Medulla oblongata (tissue), 1 donor: Measurements from ENCODE around the gene ATP5PO.

Experiments used
- DNase-seq: peaks from one replicate; pipeline ENCODE4 v3.0.0-alpha.2; 2015; ENCODE audit errors: extremely low spot score

The ATP5PO gene

GRCh38 chr21:33898586-33898985 lies 17.0 kb downstream of the ATP5PO start:
- no peak for DNase-seq

DNA sequence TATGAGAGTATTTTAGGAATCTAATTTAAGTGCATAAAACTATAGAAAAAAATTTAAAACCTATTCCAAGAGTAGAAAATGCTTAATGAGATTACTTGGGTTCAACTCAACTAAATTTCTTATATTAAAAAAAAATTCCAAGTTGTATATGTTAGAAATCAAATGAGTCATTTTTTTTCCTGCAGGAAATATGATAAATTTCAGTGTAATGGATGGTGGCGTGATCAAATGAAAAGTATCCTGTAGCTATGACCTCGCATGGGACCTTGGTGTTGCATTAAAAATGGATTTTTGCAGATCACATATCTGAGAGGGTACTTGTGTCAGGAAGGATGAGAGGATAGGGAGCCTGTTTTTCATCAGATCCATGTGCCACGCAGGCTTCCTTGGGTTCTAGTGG lies 17.9 kb downstream of the ATP5PO start:
- no peak for DNase-seq

GRCh38 chr21:33897098-33897497 lies 18.5 kb downstream of the ATP5PO start:
- DNase-seq, result no peak

GRCh38 chr21:33896691-33897090 lies 18.9 kb downstream of the ATP5PO start:
- no peak for DNase-seq

DNA sequence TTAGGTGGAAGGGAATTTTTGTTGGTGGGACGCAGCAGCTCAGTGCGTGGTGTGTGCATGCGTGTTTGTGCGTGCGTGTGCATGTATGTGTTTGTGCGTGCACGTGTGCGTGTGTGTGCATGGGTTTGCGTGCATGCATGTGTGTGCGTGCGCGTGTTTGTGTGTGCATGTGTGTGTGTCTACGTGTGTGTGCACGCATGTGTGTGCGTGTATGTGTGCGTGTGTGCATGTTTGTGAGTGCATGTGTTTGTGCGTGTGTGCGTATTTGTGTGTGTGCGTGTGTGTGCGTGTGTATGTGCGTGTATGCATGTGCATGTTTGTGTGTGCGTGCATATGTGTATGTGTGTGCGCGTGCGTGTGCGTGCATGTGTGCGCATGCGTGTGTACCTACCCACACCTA lies 20.2 kb downstream of the ATP5PO start:
- DNase-seq, result no peak

- DNase-seq, result peak; percentile 80
These were observed 20.8 kb downstream of the ATP5PO start for GRCh38 chr21:33894736-33895288.

GRCh38 chr21:33893917-33894316 lies 21.7 kb downstream of the ATP5PO start:
- DNase-seq, result no peak

DNA sequence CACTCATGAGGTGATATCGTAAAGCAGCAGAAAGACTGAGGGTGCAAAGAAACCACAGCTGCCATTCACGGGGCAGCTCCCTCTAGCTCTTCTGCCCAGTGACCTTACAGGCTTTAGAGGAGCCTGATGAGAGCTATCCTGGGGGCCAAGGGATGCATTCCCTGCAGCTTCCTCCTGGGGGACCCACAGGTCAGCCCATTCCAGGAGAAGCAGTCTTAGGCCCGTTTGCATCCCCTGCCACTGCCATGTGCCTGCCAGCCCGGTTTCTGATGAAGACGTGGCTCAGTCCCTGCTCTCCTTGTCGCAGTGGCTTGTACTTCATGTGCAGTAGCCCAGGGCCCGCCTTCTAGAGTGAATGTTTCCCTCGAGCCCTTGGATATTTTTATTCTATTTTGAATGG lies 22.8 kb downstream of the ATP5PO start:
- no peak for DNase-seq

DNA sequence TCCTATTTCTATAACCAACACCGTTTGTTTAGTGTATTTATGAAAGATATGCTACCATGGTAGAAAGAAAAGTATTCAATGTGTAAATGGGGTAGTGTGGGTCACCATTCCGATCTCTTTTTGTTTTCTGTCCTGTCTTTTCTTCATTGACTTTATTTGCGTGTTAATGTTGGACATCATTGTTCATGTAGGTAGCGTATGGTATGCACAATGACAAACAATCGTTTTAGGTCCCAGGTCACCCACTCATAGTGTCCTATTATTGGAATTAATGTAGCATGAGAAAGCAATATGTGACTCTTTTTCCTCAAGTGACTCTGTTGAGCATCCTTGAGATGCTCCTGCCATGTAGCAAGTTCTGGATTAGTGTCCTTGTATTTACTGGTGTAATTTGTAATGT lies 25.4 kb downstream of the ATP5PO start:
- no peak for DNase-seq

DNA sequence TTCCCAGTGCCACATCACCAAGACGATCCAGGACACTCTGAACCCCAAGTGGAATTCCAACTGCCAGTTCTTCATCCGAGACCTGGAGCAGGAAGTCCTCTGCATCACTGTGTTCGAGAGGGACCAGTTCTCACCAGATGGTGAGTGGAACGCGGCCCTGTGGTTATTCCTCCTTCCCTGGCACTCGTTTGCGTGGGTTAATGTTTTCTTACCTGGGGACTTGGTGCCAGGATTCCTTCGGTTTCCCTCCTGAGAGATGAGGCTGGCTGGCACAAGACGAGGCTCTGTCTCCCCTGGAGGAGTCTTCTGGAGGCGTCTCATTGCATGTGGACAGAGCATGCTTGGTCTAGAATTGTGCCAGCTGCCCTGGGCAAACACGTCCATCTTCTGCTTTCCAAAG lies 29.3 kb downstream of the ATP5PO start:
- no peak for DNase-seq

- no peak for DNase-seq
These were observed 30.5 kb downstream of the ATP5PO start for GRCh38 chr21:33885172-33885514.

DNA sequence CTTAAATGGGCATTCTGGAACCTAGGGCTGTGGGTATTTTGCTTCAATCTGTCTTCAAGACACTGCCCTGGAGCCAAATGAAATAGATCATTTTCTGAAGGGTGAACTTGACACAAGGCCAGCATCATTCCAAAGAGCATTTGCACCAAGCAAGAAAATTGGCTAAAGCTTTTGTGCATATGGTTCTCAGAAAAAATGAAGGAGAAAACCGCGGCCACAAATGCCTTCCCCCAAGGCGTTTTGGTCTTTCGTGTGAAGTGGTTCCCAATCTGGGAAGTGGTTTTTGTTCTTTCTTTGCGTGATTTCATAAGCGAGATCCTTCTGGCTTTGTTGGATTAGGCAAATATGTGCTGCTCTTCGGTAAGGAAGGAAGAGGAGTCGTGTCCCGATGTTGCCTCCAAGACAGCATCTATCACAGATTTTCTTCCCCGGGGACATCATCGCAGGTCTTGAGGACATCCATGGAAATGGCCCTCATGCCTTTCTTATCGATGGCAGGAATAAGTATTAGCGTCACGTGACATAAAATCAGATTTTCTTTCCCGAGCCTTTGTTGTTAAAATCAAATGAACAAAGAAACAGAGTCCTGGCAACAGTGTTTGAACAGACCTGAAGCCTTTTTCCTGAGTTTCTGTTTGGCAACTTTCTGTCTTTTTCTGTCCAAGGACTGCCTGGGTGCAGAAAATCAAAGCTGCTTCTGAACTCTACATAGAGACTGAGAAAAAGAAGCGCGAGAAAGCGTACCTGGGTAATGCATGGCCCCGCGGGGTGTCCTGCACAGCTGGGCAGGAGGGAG lies 31.0 kb downstream of the ATP5PO start:
- DNase-seq, result no peak

DNA sequence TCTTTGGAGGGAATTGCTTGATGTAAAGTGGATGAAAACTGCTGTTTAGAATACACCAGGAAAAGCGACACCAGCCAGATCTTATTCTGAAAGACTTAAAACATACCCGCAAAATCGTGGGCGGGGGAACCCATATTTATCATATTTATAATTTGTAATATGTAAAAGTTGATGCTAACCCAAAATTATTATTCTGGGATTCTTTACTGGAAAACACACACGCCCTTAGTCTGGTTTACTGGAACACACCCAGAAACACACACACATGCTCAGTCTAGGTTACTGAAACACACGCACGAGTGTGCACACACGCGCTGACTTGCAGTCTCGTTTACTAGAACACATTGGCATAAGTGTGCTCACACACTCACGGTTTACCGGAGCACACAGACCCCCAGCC lies 32.5 kb downstream of the ATP5PO start:
- DNase-seq, result no peak

DNA sequence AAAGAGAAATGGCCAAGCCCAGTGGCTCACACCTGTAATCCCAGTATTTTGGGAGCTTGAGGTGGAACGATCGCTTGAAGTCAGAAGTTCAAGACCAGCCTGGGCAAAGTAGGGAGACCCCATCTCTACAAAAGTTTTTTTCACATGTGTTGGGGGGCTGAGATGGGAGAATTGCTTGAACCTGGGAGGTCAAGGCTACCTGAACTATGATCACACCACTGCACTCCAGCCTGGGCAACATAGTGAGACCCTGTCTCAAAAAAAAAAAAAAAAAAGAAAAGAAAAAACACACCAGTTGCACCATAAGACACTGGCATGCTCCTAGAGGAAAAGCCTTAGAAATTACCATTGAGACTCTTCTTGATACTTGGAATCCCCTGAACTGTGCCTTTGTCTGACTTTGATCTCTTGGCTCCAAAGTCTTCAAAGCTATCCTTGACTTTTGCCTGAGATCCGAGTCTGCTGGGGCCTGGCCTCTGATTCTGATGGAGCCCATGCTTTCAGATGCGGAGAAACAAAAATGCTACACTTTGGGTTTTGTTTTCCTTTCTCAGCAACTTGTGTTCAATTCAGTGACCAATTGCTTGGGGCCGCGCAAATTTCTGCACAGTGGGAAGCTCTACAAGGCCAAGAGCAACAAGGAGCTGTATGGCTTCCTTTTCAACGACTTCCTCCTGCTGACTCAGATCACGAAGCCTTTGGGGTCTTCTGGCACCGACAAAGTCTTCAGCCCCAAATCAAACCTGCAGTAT lies 33.7 kb downstream of the ATP5PO start:
- DNase-seq, result no peak

DNA sequence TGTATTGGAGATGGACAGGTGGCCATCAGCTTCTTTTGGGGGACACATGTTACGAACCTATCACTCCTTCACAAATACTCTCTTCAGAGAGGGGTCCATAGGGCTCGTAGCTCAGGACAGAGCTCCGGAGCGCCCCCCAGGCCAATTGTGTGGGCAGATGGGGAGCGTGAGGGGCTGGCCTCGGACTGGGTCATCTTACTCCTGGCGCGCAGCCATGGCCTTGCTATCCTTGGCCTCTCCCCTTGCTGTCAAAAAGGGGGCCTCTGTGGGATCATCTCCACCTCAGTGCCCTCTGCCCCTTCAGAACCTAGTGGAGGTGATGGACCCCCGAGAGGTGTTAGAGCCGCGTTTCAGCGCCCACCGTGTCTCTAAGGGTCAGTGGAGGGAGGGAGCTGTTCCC lies 35.0 kb downstream of the ATP5PO start:
- no peak for DNase-seq

DNA sequence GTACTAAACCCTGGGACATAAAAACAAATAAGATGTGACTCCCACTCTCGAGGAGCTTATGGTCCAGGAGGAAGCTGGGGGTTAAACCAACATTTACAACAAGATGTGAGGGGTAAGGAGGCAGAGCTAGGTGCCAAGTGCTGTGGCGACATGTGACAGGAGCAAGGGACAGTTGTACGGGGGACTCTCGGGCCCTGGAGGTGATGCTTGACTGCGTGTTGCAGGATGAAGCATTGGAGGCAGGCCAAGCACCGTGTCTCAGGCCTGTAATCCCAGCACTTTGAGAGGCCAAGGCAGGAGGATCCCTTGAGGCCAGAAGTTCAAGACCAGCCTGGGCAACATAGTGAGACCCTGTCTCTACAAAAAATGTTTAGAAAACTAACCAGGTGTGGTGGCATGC lies 36.8 kb downstream of the ATP5PO start:
- DNase-seq, result no peak

- DNase-seq, result no peak
These were observed 40.4 kb downstream of the ATP5PO start for GRCh38 chr21:33875026-33875695.

DNA sequence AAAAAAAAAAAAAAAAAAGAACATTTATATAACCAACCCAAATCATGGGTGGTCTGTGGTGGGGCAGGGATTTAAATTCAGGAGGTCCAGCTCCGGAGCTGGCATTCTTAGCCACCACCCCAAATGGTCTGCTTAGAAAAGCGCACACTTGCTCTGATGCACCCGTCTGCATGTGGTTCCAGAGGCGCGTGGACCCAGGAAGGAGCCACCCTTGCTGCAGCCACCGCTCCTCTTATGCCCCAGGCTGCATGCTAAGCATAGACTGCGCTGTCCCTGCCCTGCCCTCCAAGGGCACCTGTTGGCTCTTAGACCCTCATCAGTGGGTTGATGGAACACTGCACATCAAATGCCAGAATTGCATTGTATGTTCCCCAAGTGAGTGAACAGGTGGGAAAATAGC lies 41.4 kb downstream of the ATP5PO start:
- no peak for DNase-seq

- no peak for DNase-seq
These were observed 42.6 kb downstream of the ATP5PO start for GRCh38 chr21:33872881-33873515.

DNA sequence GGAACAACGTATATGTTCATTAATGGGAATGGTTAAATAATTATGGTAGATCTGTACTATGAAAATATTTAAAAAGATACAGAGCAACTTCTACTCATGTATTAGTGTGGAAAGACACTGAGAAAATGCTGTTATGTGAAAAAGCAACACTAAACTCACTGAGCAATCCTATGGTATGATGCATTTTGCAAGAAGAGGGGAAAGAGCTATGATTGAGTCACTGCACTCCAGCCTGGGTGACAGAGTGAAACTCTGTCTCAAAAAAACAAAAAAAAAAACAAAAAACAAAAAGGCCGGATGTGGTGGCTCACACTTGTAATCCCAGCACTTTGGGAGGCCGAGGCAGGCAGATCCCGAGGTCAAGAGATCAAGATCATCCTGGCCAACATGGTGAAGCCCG lies 44.4 kb downstream of the ATP5PO start:
- DNase-seq, result no peak

- no peak for DNase-seq
These were observed 44.8 kb downstream of the ATP5PO start for GRCh38 chr21:33870768-33871167.

DNA sequence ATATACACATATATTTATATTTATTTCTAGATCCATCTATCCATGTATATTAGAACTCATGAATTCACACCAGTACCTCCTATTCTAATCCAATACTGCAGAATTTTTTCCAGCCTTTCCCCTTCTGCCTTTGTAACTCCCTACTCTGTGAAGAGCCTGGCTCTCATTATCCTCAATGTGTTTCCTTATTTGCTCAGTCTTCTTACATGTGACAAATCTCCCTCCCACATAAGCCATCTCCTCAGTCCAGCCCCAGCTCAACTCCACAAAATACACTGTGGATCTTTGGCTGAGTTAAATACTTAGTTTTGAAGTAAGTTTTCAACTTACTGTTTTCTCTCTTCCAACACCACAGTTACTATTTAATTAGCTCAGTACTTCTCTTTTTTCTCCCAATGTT lies 45.7 kb downstream of the ATP5PO start:
- DNase-seq, result no peak
